HFF-Myc (cell line): Measurements from ENCODE around the gene ANKS6.

ENCODE experiments used
- DNase-seq: peaks from one replicate; pipeline ENCODE4 v3.0.0-alpha.2; 2011; ENCODE audit warnings: low read depth; ENCODE audit errors: extremely low read depth
- H3K4me3 ChIP-seq: replicated peaks from 2 replicates; pipeline ENCODE4 v1.5.1; 2011; ENCODE audit warnings: low read depth, mild to moderate bottlenecking, control low read depth, low read length
- TF ChIP-seq, protein P1 (sequence below): IDR thresholded peaks from 2 replicates; pipeline ENCODE4 v1.5.1; 2012; ENCODE audit warnings: mild to moderate bottlenecking, low read depth, low read length, control low read depth; ENCODE audit errors: missing control alignments

The ANKS6 gene

DNA sequence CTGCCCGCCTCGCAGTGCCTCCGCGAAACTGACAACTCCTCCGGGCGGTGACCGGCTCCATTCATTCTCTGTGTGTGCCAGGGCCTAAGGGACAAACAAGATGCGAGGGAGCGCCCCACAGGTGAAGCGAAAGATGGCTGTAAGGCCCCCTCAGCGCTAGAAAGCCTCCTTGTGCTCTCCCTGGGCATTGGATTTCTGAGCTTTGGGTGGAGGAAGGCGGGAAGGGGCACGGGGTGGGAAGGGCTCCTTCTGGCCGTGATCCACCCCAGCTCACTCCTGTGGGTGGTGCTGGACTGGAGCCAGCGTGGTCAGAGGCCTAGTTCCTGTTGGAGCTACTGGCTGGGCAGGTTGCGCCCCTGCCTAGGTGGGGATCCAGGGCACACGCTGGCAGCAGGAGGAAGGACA is 12.1 kb upstream of the ANKS6 start:
- no peak for DNase-seq
- H3K4me3 ChIP-seq = peak overlapping the region; percentile 48
- TF ChIP-seq, protein P1, sequence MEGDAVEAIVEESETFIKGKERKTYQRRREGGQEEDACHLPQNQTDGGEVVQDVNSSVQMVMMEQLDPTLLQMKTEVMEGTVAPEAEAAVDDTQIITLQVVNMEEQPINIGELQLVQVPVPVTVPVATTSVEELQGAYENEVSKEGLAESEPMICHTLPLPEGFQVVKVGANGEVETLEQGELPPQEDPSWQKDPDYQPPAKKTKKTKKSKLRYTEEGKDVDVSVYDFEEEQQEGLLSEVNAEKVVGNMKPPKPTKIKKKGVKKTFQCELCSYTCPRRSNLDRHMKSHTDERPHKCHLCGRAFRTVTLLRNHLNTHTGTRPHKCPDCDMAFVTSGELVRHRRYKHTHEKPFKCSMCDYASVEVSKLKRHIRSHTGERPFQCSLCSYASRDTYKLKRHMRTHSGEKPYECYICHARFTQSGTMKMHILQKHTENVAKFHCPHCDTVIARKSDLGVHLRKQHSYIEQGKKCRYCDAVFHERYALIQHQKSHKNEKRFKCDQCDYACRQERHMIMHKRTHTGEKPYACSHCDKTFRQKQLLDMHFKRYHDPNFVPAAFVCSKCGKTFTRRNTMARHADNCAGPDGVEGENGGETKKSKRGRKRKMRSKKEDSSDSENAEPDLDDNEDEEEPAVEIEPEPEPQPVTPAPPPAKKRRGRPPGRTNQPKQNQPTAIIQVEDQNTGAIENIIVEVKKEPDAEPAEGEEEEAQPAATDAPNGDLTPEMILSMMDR = no peak

DNA sequence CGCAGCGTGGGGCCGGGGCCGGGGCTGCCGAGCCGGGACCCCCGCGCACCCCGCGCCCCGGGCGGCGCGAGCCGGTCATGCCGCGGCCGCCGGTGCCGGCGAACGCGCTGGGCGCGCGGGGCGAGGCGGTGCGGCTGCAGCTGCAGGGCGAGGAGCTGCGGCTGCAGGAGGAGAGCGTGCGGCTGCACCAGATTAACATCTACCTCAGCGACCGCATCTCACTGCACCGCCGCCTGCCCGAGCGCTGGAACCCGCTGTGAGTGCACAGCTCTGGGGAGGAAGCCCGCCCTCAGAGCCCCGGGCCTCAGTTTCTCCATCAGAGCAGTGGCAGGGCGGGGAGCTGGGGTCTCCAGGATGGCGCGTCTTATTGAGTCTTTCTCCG is 11.4 kb upstream of the ANKS6 start:
- DNase-seq = no peak
- H3K4me3 ChIP-seq = peak overlapping the region; percentile 48
- TF ChIP-seq, protein P1 = no peak

DNA sequence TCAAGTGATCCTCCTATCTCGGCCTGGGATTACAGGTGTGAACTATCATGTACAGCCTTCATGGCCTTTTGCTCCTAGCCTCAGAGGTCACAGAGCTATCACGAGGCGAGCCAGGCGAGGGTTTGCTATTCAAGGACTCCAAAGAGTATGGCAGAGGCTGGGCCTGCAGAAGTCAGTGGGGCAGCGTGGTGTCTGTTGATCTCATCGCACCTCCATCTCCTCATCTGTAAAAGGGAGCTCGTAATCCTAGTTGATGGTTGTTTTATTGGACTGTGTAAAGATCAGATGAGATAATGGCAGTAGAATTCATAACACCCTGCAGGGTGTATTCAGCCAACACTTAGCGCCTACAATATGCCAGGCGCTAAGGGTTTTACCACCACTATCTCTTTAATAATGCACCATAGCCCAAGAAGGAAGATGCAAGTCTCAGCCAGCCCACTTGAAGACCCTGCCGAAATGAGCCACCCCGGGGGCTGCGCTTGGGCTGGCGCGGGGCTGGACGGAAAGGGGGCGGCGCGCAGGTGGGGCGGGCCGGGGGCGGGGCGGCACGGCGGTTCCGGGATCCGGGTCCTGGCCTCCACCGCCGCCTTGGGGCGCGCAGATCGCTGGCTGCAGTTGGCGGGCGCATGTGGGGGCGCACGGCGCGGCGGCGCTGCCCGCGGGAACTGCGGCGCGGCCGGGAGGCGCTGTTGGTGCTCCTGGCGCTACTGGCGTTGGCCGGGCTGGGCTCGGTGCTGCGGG is 10.9 kb upstream of the ANKS6 start, which contains the start of gene GALNT12:
TSS of gene GALNT12 (plus strand) at position 601 of the 744 bp plus-strand sequence. CDS start at position 630, 29 bp downstream.
- TF ChIP-seq, protein P1 = no peak
- DNase-seq = no peak
- H3K4me3 ChIP-seq = peak within 1 kb of the TSS; percentile 48

DNA sequence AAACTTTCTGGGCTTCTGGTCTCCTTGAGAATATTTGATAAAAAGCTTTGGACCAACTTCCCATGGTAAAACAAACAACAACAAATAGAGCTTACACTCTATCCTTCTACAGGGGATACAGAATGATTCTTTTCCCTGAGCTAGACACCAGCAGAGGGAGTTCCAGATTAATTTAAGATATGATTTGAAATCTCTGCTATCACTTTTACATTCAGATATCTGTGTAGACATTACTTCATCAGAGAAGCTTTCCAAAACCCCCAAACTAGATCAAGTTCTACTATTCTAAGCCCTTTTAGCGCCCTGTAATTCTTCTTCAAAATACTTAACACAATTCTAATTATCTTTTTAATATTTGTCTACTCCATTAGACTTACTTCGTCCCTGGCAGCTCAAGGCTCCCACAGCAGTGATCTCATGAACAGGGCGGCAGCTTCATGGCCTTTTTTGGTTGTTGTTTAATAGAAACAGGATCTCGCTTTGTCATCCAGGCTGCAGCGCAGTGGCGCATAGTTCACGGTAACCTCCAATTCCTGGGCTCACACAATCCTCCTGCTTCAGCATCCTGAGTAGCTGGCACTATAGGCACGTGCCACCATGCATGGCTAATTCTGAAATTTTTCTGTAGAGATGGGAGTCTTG is 10.2 kb upstream of the ANKS6 start:
- no peak for DNase-seq
- no peak overlapping the region for H3K4me3 ChIP-seq
- TF ChIP-seq, protein P1 = peak; percentile 26

DNA sequence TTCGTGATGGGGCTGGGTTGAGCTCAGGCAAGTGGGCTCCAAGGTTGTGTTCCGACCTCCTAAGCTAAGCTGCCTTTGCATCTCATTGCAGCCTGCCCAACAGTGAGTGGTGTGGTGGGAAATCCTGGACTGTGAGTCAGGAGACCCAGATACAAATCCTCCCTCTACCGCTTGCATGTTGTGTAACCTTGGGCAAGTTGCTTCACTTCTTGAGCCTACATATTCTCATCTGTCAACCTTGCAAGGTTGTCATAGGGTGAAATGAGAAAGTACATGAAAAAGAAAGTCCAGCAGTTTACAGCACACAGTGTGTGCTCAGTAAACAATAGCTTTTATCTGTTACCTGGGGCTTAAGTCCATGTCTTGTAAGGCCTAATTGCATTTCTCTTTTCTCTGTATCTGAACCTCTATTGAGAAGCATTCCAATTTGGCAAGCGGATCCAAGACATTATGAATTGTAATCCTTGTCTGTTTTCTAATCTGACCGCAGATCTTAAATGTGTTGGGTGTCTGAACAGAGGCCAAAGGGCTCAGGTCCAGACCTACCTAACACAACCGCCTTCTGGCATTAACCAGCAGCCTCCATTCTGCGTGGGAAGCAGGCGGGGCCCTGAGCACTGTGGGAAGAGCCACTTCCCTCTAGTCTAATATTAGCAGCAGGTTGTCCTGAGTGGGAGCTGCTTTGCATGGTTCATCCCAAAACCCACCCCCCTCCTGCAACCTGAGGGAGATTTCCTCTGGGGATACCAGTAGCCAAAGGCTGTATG is 9.3 kb upstream of the ANKS6 start:
- TF ChIP-seq, protein P1 = no peak
- DNase-seq = no peak
- H3K4me3 ChIP-seq = no peak overlapping the region

DNA sequence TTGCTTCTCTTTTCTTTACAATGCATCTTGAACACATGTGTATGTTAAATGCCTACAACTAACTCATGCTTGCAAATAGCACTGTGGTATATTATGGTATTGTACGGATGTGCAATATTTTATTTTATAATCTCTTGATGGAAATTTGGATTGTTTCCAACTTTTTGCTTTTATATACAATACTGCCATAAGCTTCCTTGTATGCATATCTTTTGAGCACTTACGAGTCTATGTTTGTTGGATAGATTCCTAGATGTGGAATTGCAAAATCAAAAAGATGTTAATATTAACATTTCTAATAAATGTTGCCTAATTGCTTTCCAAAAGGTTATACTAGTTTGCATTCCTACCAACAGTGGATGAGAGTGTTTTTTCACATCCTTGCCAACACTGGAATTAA is 7.7 kb upstream of the ANKS6 start:
- TF ChIP-seq, protein P1 = no peak
- H3K4me3 ChIP-seq = no peak overlapping the region
- DNase-seq = no peak
